Measurements from ENCODE around the gene SMTN.

SMTN gene

GRCh38 chr22:31127181-31127772, 46.2 kb downstream of the SMTN start:
- no peak for DNase-seq (ENCODE audit: low read depth)

GRCh38 chr22:31128156-31128555, 47.0 kb downstream of the SMTN start:
- DNase-seq (ENCODE audit: low read depth) = no peak

GRCh38 chr22:31130873-31131272, 49.8 kb downstream of the SMTN start:
- no peak for DNase-seq (ENCODE audit: low read depth)

- DNase-seq (ENCODE audit: low read depth) = no peak
Measured at GRCh38 chr22:31133911-31134310, 52.8 kb downstream of the SMTN start.

GRCh38 chr22:31134688-31135087, 53.6 kb downstream of the SMTN start:
- no peak for DNase-seq (ENCODE audit: low read depth)

GRCh38 chr22:31135706-31136105, 54.6 kb downstream of the SMTN start:
- no peak for DNase-seq (ENCODE audit: low read depth)

GRCh38 chr22:31136155-31136554, 55.0 kb downstream of the SMTN start:
- DNase-seq (ENCODE audit: low read depth) = no peak

- no peak for DNase-seq (ENCODE audit: low read depth)
Measured at GRCh38 chr22:31136711-31137110, 55.6 kb downstream of the SMTN start.

GRCh38 chr22:31137721-31138120, 56.6 kb downstream of the SMTN start:
- DNase-seq (ENCODE audit: low read depth) = no peak

GRCh38 chr22:31138126-31138525, 57.0 kb downstream of the SMTN start:
- DNase-seq (ENCODE audit: low read depth) = no peak

GRCh38 chr22:31139066-31139465, 57.9 kb downstream of the SMTN start:
- no peak for DNase-seq (ENCODE audit: low read depth)

- peak; percentile 8 for DNase-seq (ENCODE audit: low read depth)
Measured at GRCh38 chr22:31139866-31140716, 59.0 kb downstream of the SMTN start, which contains the start of gene PLA2G3. Gene PLA2G3, minus strand, starts transcription at chr22:31140508. Its CDS starts 154 bp downstream, at chr22:31140354.

GRCh38 chr22:31140746-31141145, 59.6 kb downstream of the SMTN start:
- no peak for DNase-seq (ENCODE audit: low read depth)

GRCh38 chr22:31141551-31141950, 60.4 kb downstream of the SMTN start:
- DNase-seq (ENCODE audit: low read depth) = no peak

GRCh38 chr22:31142285-31142684, 61.2 kb downstream of the SMTN start:
- DNase-seq (ENCODE audit: low read depth) = no peak

- no peak for DNase-seq (ENCODE audit: low read depth)
Measured at GRCh38 chr22:31143038-31143437, 61.9 kb downstream of the SMTN start.

GRCh38 chr22:31143537-31143936, 62.4 kb downstream of the SMTN start:
- no peak for DNase-seq (ENCODE audit: low read depth)

GRCh38 chr22:31144223-31144622, 63.1 kb downstream of the SMTN start:
- no peak for DNase-seq (ENCODE audit: low read depth)

GRCh38 chr22:31148488-31148887, 67.4 kb downstream of the SMTN start:
- peak; percentile 23 for DNase-seq (ENCODE audit: low read depth)

GRCh38 chr22:31148953-31149627, 68.0 kb downstream of the SMTN start:
- DNase-seq (ENCODE audit: low read depth) = peak; percentile 73

GRCh38 chr22:31150615-31151014, 69.5 kb downstream of the SMTN start:
- DNase-seq (ENCODE audit: low read depth) = no peak

- DNase-seq (ENCODE audit: low read depth) = no peak
Measured at GRCh38 chr22:31151872-31152271, 70.8 kb downstream of the SMTN start.

- DNase-seq (ENCODE audit: low read depth) = no peak
Measured at GRCh38 chr22:31153357-31153756, 72.2 kb downstream of the SMTN start.

Measured in fibroblast of the conjunctiva (primary cell).